GM19438 (cell line): ENCODE results near the gene MN1.

Experiments used
- ATAC-seq: cut with Tn5 transposase; IDR thresholded peaks from one replicate; pipeline ENCODE4 v1.9.1; 2021; ENCODE audit warnings: low read depth; ENCODE audit not compliant: unreplicated experiment

The MN1 gene

DNA sequence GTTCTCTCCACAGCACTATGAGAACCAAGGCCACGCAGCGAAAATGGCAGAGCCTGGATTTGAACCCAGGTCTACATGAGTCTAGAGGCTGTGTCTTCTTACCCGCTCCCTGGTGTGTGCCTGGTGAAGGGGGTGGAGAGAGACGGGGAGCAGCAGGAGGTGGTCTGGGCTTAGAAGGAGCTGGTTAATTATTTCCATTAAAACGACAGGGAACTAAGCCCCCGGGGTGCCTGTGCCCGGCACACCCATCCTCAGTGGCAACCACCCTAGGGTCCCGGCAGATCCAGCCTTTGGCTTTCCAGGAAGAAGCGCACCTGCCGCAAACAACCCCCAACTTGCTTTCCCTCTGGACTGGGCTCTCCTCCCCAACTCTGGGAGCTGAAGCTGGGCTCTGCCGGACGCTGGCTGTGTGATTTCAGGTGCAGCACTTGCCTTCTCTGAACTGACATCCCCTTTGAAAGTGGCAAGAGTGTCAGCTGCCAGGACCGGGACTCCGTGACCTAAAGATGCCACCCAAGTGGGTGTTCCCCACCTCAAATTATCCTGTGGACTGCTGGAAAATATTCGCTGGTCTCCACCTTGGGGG, 35.8 kb downstream of the MN1 start:
- ATAC-seq, result no peak

- ATAC-seq, result no peak
Measured at GRCh38 chr22:27764722-27765236, 36.8 kb downstream of the MN1 start.

GRCh38 chr22:27761665-27762064, 39.9 kb downstream of the MN1 start:
- ATAC-seq, result no peak

DNA sequence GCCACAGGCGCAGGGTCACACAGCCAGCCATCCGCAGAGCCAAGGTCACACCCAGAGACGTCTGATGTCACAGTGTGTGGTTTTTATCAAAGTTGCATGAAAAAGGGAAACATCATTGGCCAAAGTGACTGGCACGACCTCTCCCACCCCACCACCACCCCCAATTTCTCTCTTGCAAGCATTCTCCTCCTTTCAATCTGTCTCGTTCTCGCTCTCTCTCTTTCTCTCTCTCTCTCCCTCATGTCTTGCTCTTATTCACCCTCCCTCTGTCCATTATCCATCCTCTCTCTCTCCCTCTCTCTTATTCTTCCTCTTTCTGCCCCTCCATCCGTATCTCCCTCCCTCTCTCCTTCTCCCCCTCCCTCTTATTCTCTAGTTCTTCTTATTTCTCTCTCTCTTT, 40.6 kb downstream of the MN1 start:
- no peak for ATAC-seq

DNA sequence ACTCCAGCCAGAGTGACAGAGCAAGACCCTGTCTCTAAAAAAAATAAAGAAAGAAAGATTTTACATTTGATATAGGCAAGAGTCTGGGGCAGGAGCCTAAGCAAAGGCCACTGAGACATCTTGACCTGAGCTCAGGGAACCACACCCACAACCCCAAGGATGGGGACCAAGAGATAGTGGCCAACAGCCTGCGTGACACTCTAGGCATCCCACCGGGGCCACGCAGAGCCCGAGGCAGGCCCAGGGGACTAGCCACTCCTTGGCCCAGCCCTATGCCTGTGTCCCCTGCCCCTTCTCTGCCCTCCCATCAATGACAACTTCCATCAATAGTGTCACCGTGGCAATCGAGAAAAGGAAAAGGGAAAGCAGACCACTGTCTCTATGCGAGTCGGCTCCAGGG, 41.1 kb downstream of the MN1 start:
- ATAC-seq, result no peak

GRCh38 chr22:27757928-27758525, 43.5 kb downstream of the MN1 start:
- ATAC-seq, result no peak

DNA sequence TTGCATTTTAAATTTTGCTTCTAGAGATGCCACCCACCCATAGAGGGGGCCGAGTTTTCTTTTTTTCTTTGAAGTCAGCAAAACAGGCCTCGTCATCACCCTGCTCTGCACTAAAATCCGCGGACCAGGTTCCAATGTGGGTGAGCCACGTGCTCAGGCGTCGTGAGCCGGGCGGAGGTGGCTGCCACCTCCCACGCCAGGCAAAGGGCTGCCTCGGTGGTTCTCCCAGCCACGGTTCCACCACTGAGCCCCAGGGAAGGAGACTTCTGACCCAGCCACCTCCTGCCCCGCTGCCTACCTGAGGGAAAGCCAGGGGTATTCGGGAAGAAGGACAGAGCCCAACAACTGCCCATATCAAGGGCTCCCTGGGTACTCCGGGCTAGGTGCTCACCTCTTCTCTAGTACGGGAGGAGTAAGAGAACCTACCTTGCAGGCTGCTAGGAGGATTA, 45.3 kb downstream of the MN1 start:
- ATAC-seq, result no peak

- no peak for ATAC-seq
Measured at GRCh38 chr22:27755521-27756211, 45.9 kb downstream of the MN1 start.

DNA sequence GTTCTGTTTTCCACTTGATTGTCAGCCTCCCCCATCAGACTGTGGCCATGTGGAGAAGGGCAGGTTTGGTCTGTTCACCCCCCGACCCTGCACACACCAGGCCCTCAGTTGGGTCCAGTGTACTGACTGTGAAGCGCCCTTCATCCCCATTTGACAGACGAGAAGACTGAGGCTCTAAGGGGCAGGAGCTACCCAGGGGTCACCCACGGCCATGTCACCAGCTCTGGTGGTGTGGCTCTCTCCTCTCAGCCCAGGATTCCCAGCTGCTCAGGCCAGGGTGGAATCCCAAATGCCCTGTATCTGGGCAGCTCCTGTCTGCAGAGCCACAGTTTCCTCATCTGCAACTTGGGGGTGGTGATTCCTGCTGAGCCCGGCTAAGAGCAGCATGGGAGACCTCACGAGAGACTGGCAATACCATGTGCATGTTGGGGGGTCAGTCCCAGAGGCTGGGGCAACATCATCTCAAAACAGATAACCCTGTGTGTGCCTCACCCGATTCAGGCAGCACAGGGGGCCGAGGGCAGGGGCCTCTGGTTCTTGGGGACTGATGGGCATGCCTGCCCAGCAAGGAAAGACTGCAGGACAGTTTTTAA, 46.6 kb downstream of the MN1 start:
- no peak for ATAC-seq

- ATAC-seq, result no peak
Measured at GRCh38 chr22:27754247-27754887, 47.2 kb downstream of the MN1 start.

DNA sequence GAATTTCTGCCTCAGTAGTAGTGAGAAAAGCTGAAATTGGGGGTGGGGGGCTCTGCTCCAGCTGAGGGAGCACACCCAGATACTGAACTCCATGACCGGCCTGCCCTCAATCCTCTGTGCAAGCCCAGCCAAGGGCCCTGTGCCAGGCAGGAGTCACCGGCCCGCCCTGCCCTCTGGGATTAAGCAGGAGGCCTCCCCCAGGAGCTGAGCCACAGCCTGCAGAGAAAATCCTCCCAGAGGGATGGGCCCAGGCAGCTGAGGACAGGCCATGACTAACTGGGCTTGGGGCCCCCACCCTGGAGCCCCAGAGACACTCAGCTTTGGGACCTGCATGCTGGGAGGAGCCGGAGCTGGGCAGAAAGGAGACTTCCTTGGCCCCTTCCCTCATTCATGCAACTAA, 48.8 kb downstream of the MN1 start:
- ATAC-seq, result no peak

- ATAC-seq, result no peak
Measured at GRCh38 chr22:27752141-27752540, 49.4 kb downstream of the MN1 start.

DNA sequence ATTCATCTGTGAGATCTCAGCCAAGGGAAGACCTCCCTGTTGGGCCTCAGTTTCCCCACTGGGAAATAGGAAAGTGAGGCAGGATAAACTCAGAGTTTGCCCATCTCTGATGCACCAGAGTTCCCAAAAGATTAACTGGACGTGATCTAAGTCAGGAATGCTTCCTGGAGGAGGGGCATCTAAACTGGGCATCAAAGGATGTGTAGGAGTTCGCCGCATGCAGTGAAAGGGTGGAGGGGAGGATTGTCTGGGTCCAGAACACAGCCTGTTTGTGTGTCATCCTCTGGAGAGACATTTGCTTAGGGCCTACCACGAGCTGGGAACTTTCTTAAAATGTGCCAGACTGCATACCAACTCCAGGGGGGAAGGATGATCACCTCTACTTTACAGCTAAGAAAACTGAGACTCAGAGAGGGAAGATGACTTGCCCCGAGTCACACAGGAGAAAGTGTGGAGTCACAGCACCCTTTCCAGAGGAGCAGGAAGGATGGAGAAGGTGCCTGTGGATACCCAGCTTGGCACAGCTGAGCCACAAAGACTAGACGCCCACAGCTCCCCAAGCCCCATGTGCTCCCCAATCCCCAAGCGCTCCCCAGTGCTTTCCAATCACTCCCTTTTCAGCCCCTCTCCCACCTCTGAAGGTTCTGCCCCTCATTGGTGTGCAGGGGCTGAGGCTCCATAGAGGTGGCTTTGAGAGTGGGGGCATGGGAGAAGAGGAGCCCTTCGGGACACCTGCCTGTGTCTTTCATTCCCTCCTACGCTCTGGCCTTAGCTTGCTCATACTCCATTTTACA, 50.1 kb downstream of the MN1 start:
- ATAC-seq, result no peak

DNA sequence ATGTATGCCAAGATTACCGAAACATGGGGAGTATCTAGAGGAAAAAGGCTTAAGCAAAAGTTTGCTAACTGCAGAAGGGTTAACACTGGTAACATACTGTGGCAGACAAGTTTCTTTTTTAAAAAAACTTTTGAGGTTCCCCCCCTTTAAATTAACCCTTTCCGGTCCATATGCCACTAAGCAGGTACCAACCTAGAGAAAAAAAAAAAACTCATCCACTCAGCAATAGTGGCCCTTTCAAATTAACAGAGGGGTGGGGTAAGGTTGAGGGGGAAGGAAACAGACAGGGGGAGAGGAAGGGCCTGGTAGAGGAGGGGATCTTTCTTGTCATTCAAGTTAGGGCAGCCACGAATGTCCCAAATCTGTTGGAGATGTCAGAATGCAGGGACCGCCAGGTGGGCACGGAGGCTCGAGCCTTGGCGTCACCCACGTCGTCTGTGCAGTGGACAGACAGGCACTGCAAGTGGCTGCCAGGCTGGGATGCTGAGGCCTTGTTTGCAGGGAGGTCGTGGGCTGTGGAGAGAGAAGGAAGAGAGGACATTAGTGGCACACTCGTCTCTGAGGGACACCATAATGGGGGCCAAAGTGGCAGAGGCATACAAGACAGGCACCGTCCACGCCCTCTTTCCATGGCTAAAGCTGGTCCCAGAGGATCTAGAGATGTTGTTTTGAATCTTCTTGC, 50.8 kb downstream of the MN1 start:
- no peak for ATAC-seq

DNA sequence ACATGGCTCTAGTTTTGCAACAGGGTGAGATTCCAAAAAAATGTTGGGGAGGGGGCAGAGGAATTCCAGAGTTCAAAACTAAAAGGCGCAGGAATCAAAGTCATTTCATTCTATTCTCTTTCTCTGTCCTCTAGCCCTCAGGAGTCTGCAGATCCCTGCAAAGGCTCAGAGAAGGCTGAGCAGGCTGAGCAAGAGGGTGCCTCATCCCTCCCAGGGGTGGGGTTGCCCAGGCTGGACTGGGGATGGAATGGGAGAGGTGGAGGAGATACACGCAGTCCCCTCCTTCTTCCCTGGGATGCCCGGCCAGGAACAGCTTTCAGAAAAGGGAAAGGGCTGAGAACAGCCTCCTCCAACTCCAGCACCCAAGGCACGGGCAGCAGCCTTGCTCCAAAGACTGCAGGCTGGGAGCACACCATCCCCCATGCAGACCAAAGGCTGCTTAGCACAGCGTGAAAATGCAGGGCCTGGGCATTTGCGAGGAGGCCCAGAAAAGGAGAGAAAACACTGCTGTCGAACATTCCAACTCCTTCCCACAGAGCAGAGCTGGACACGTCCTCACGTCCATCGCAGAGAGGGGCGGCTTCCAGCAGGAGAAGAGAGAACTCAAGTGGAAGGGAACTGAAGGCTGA, 51.8 kb downstream of the MN1 start:
- ATAC-seq, result no peak

GRCh38 chr22:27748751-27749191, 52.8 kb downstream of the MN1 start:
- ATAC-seq, result no peak

DNA sequence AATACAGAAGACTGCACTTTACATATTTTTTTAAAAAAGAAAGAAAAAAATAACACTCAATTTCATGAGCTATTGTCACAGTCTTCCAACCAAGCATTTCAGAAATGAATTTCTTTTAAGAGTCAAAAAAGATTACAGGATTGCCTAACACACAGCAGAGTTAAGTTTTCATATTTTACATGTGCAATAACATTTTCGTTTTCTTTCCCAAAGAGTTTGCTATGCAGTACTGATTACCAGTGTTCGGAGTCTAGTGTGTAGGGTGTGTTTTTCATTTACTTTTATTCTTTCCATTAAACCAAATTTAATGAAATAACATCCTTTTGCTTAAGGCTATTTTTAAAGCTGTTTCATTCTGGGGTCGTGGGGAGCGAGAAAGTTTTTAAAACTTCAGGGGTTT, 53.2 kb downstream of the MN1 start:
- no peak for ATAC-seq

DNA sequence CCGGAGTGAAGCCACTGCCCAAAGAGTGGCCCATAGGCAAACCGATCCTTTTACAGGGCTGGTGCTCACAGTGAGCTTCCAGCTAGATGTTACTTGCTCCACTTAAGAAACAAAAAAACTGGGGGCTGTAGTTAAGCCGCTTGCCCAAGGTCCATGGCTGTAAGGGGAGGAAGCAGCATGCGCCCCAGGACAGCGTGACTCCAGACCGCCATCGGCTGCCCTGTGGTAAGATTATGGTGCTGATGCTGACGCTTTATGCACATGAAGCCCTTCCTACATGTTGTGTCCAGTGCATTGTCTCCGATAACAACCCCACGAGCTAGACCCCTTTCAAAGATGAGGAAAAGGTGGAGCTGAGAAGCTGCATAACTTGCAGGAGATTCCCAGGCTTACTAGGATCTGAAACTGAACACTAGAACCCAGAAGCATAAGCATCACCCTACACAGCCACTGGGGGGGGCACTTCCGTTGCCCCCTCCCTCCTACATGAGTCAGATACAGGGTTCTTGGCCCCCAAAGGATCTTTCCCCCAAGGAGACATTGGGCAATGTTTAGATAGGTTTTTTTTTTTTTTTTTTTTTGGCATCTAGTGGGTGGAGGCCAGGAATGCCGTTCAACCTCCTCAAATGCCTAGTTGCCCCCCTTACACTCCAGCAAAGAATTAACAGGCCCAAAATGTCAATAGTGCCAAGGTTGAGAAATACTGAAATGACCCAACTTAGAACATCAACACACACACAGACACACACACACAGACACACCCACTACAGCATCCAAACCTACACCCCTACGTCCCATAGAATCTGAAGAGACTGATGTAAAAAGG, 53.9 kb downstream of the MN1 start:
- ATAC-seq, result no peak
